Ovary (tissue), 3 donors: Measurements from ENCODE around the gene DIAPH3.

ENCODE experiments used
- EP300 ChIP-seq: sonication (generic); formaldehyde crosslinking; IDR thresholded peaks from one replicate; pipeline ENCODE4 v1.6.1; 2017; ENCODE audit warnings: antibody characterized with exemption
- POLR2A ChIP-seq: fragments of 450-650 bp; IDR thresholded peaks from one replicate; pipeline ENCODE4 v1.6.1; 2017; ENCODE audit warnings: antibody characterized with exemption, mild to moderate bottlenecking, moderate library complexity
- TF ChIP-seq, protein P1 (sequence below), 3 donors: fragments of 450-650 bp in 2 of 3; fragments of 200-600 bp in 1 of 3; IDR thresholded peaks; one replicate each; pipeline versions ENCODE4 v1.5.1 to v1.8.0; 2016 to 2022; ENCODE audit warnings: antibody characterized with exemption in 3 of 3, mild to moderate bottlenecking in 1 of 3
- donor health status: DM: no; HTN: no; CAD: no.

GRCh38 chr13:60169239-60170031 lies 5.7 kb upstream of the DIAPH3 start:
- TF ChIP-seq, protein P1, sequence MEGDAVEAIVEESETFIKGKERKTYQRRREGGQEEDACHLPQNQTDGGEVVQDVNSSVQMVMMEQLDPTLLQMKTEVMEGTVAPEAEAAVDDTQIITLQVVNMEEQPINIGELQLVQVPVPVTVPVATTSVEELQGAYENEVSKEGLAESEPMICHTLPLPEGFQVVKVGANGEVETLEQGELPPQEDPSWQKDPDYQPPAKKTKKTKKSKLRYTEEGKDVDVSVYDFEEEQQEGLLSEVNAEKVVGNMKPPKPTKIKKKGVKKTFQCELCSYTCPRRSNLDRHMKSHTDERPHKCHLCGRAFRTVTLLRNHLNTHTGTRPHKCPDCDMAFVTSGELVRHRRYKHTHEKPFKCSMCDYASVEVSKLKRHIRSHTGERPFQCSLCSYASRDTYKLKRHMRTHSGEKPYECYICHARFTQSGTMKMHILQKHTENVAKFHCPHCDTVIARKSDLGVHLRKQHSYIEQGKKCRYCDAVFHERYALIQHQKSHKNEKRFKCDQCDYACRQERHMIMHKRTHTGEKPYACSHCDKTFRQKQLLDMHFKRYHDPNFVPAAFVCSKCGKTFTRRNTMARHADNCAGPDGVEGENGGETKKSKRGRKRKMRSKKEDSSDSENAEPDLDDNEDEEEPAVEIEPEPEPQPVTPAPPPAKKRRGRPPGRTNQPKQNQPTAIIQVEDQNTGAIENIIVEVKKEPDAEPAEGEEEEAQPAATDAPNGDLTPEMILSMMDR (IDR thresholded peaks at IDR 0.05): no peak
- TF ChIP-seq POLR2A (no peak), EP300 (no peak)
